PC-3 (cell line): ENCODE measurements around the gene RAD23B.

Experiments used
- CTCF ChIP-seq: fragments of 300-600 bp; sonication (generic); conservative IDR thresholded peaks from 2 replicates; pipeline ENCODE4 v1.5.1; 2017; ENCODE audit warnings: antibody characterized with exemption, low read depth, mild to moderate bottlenecking, low read length
- EZH2 ChIP-seq: fragments of 300-600 bp; sonication (generic); IDR thresholded peaks from one replicate; pipeline ENCODE4 v1.6.1; 2017; ENCODE audit warnings: antibody characterized with exemption, mild to moderate bottlenecking, low read length; ENCODE audit not compliant: unreplicated experiment

- no peak for TF ChIP-seq CTCF
- TF ChIP-seq EZH2, result no peak
Observed at GRCh38 chr9:107333363-107333762, 50.3 kb downstream of the RAD23B start.
